ENCODE data around the gene C9orf152.

The C9orf152 gene

GRCh38 chr9:110197330-110198187, 10.4 kb downstream of the C9orf152 start:
- no peak for TF ChIP-seq CTCF (IDR thresholded peaks at IDR 0.05)

GRCh38 chr9:110192531-110193261, 15.3 kb downstream of the C9orf152 start:
- no peak for TF ChIP-seq CTCF (IDR thresholded peaks at IDR 0.05)

DNA sequence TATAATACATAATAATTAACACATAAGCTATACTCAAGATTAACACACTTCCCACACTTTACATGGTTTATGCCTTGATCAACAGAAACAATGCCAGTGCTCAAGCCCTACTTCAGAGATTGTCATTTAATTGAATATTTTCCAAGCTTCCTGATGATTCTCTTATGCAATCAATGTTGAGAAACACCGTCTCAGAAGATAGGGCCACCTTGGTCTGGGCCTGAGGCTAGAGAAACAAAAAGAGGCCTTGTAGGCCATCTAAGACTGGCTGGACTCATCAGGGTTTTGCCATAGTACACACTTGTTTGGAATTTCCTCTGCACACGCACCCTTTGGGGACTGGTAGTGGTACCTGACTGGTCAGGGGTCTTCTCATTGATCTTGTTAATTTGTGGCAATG, 16.3 kb downstream of the C9orf152 start:
- no peak for TF ChIP-seq CTCF (IDR thresholded peaks at IDR 0.05)

DNA sequence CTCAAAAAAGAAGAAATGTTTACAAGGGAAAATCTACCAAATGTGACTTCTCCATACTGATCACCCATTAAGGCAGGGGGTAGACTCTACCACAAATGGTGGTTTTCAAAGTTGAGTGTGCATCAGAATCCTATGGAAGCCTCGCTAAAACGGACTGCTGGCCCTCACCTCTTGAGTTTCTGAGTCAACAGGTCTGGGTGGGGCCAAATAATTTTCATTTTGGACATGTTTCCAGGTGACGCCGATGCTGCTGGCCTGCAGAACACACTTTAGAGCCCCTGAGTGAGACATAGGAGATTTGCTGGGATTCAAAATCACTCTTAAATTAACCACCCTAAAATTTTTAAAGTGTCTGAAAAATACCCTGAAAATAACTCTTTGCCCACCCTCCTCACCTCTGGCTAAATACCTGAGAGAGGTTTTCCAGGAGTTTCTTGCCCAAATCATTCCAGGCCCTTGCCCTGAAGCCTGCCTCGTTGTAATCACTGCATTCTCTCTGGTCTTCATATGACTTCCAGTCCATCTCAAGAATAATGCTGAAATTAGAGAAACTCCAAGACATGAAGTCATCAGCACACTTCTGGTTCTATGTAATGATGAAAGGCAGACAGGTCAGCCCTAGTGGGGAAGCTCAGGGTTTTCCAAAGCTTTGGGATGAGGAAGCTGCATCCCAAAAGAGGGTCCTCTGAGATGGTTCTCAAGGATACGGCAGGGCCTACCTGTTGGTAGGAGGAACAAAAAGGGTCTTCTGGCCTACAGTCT, 18.2 kb downstream of the C9orf152 start:
- TF ChIP-seq CTCF (IDR thresholded peaks at IDR 0.05): no peak

GRCh38 chr9:110188991-110189390, 19.0 kb downstream of the C9orf152 start:
- TF ChIP-seq CTCF (IDR thresholded peaks at IDR 0.05): no peak

GRCh38 chr9:110188101-110188500, 19.9 kb downstream of the C9orf152 start:
- no peak for TF ChIP-seq CTCF (IDR thresholded peaks at IDR 0.05)

DNA sequence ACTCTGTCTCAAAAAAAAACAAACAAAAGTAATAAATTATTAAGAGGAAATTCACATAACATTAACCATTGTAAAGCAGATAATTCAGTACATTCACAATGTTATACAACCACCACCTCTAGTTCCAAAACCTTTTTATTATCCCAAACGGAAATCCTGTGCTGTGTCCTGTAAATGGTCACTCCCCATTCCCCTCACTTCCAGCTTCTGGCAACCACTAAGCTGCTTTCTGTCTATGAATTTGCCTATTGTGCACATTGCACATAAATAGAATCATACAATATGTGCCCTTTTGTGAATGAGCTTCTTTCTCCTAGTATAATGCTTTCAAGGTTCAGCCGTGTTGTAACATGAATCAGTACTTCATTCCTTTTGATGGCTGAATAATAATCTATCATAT, 20.8 kb downstream of the C9orf152 start:
- TF ChIP-seq CTCF (IDR thresholded peaks at IDR 0.05): no peak
